NCI-H1694 treated with DMSO at 0.1 percent for 48 hours (cell line): Measurements from ENCODE around the gene HAPLN3.
"Not testable (repeated sequence)": the region's sequence is repeated elsewhere in the genome, so short reads cannot be mapped to it uniquely, and the experiment has no call there.

Experiments used
- DNase-seq: peaks from one replicate; lab custom pipeline; 2025; lab: John Stamatoyannopoulos, UW

Gene HAPLN3

GRCh38 chr15:88894819-88895767, at the start of gene HAPLN3:
Gene HAPLN3 (minus strand): TSS chr15:88895544. CDS start chr15:88887298, 8,246 bp downstream.
- DNase-seq, result no peak

GRCh38 chr15:88940110-88940675, 44.8 kb upstream of the HAPLN3 start:
- DNase-seq, result no peak

- no peak for DNase-seq
Observed at GRCh38 chr15:88939486-88939806, 44.1 kb upstream of the HAPLN3 start.

GRCh38 chr15:88938802-88939485, 43.6 kb upstream of the HAPLN3 start:
- DNase-seq, result no peak

- not testable (repeated sequence) for DNase-seq
Observed at GRCh38 chr15:88934449-88934848, 39.1 kb upstream of the HAPLN3 start.

- no peak for DNase-seq
Observed at GRCh38 chr15:88932875-88933330, 37.6 kb upstream of the HAPLN3 start.

- DNase-seq, result no peak
Observed at GRCh38 chr15:88932271-88932874, 37.0 kb upstream of the HAPLN3 start.

- no peak for DNase-seq
Observed at GRCh38 chr15:88930579-88930978, 35.2 kb upstream of the HAPLN3 start.

- DNase-seq, result not testable (repeated sequence)
Observed at GRCh38 chr15:88929358-88930098, 34.2 kb upstream of the HAPLN3 start.

GRCh38 chr15:88928192-88928591, 32.8 kb upstream of the HAPLN3 start:
- not testable (repeated sequence) for DNase-seq

- not testable (repeated sequence) for DNase-seq
Observed at GRCh38 chr15:88925648-88926047, 30.3 kb upstream of the HAPLN3 start.

- not testable (repeated sequence) for DNase-seq
Observed at GRCh38 chr15:88920892-88921435, 25.6 kb upstream of the HAPLN3 start.

- no peak for DNase-seq
Observed at GRCh38 chr15:88920186-88920891, 25.0 kb upstream of the HAPLN3 start.

GRCh38 chr15:88918738-88919137, 23.4 kb upstream of the HAPLN3 start:
- no peak for DNase-seq

GRCh38 chr15:88917760-88918159, 22.4 kb upstream of the HAPLN3 start:
- no peak for DNase-seq

GRCh38 chr15:88915354-88915753, 20.0 kb upstream of the HAPLN3 start:
- no peak for DNase-seq

GRCh38 chr15:88913850-88914169, 18.5 kb upstream of the HAPLN3 start:
- DNase-seq, result no peak

GRCh38 chr15:88913017-88913849, 17.9 kb upstream of the HAPLN3 start, which contains the start of gene MFGE8:
Gene MFGE8 (minus strand): TSS chr15:88913379. CDS start chr15:88913319, 60 bp downstream.
- DNase-seq, result peak; percentile 26

- DNase-seq, result no peak
Observed at GRCh38 chr15:88912500-88912921, 17.2 kb upstream of the HAPLN3 start.

- no peak for DNase-seq
Observed at GRCh38 chr15:88911766-88912118, 16.4 kb upstream of the HAPLN3 start.
